ENCODE measurements around the gene PKNOX2.

DNA sequence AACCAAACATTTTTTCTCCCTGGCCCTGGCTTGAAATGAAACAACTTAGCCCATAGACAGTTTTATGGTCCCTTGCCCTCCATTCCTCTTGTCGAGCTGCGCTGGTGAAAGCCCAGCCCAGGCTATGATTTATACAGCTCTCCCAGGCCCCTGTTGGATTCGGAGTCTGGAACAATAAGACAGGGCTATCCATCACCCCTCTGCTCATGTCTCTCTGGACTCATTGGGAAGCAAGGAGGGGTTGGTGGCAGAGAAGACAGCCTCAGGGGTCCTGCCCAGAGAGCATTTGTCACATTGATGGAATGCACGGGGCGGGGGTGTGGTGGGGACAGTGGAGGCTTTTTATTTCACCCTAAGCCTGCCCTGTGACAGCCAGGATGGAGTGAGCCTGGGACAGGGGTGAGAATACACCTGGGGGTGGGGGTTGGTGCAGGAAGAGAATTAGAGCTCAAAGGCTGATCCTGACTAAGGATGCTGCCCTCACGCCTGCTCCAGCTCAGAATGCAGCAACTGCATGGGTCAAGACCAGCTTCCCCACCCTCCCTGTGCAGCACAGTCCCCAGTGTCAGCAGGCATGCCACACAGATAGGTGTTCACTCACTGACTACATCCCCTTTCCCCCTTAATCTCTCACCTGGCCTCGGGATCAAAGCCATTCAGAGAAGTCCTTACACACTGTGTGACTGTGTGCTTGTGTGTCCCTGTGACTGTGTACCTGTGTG lies 10.0 kb upstream of the PKNOX2 start:
- TF ChIP-seq POLR2AphosphoS5 (IDR thresholded peaks at IDR 0.05; ENCODE audit: low read depth, low read length) = no peak
- TF ChIP-seq, protein P1, sequence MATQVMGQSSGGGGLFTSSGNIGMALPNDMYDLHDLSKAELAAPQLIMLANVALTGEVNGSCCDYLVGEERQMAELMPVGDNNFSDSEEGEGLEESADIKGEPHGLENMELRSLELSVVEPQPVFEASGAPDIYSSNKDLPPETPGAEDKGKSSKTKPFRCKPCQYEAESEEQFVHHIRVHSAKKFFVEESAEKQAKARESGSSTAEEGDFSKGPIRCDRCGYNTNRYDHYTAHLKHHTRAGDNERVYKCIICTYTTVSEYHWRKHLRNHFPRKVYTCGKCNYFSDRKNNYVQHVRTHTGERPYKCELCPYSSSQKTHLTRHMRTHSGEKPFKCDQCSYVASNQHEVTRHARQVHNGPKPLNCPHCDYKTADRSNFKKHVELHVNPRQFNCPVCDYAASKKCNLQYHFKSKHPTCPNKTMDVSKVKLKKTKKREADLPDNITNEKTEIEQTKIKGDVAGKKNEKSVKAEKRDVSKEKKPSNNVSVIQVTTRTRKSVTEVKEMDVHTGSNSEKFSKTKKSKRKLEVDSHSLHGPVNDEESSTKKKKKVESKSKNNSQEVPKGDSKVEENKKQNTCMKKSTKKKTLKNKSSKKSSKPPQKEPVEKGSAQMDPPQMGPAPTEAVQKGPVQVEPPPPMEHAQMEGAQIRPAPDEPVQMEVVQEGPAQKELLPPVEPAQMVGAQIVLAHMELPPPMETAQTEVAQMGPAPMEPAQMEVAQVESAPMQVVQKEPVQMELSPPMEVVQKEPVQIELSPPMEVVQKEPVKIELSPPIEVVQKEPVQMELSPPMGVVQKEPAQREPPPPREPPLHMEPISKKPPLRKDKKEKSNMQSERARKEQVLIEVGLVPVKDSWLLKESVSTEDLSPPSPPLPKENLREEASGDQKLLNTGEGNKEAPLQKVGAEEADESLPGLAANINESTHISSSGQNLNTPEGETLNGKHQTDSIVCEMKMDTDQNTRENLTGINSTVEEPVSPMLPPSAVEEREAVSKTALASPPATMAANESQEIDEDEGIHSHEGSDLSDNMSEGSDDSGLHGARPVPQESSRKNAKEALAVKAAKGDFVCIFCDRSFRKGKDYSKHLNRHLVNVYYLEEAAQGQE (IDR thresholded peaks at IDR 0.05; ENCODE audit: insufficient read depth in 1 of 2, low read depth in 2 of 2, low read length in 2 of 2) = no peak
- TF ChIP-seq TAF1 (IDR thresholded peaks at IDR 0.05; ENCODE audit: borderline replicate concordance, insufficient read depth, low read length) = no peak
- no peak for TF ChIP-seq SIN3A (IDR thresholded peaks at IDR 0.05; ENCODE audit: borderline replicate concordance, insufficient read depth, low read length)
